ENCODE measurements around the gene VARS2.

DNA sequence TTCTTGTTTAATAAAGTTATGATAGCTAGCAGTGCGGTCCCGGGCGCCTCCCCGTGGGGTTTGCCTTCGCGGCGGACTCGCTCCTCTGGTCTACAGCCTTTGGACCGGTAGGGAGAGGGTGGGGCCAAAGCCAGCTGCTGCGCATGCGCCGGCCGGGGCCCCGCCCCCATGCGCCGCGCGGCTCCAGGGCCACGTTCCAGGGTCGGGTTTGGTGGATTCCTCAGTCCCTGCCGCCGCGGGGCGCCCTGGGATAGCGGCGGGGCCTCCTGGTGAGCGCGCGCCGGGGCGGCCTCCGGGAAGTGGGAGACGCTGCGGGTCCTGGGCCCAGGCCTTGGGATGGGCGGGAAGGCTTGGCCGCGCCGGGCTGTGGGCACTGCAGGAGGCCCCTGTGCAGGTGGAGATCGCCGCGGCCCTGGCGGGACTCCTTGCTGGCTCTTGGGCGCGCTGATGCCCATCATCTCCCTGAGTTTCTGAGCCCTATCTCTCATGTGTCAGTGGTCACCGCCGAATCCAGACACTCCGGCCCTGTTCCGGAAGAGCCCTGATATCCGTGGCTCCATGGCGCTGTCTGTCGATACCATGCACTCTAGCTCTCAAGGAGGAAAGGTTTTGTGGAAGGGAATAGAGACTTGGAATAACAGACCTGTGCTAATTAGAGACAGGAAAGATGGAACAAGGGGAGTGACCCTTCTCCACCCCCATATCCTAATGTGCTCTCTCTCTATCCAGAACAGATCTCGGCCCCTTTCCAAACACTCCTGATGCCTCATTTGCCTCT, at the start of gene VARS2:
- TF ChIP-seq, protein P1, sequence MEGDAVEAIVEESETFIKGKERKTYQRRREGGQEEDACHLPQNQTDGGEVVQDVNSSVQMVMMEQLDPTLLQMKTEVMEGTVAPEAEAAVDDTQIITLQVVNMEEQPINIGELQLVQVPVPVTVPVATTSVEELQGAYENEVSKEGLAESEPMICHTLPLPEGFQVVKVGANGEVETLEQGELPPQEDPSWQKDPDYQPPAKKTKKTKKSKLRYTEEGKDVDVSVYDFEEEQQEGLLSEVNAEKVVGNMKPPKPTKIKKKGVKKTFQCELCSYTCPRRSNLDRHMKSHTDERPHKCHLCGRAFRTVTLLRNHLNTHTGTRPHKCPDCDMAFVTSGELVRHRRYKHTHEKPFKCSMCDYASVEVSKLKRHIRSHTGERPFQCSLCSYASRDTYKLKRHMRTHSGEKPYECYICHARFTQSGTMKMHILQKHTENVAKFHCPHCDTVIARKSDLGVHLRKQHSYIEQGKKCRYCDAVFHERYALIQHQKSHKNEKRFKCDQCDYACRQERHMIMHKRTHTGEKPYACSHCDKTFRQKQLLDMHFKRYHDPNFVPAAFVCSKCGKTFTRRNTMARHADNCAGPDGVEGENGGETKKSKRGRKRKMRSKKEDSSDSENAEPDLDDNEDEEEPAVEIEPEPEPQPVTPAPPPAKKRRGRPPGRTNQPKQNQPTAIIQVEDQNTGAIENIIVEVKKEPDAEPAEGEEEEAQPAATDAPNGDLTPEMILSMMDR (IDR thresholded peaks at IDR 0.05; ENCODE audit: low read depth, low read length) = peak; percentile 26
- TF ChIP-seq EZH2phosphoT487 (IDR thresholded peaks at IDR 0.05; ENCODE audit: low read depth) = no peak
